ENCODE data around the gene PRKG1.

DNA sequence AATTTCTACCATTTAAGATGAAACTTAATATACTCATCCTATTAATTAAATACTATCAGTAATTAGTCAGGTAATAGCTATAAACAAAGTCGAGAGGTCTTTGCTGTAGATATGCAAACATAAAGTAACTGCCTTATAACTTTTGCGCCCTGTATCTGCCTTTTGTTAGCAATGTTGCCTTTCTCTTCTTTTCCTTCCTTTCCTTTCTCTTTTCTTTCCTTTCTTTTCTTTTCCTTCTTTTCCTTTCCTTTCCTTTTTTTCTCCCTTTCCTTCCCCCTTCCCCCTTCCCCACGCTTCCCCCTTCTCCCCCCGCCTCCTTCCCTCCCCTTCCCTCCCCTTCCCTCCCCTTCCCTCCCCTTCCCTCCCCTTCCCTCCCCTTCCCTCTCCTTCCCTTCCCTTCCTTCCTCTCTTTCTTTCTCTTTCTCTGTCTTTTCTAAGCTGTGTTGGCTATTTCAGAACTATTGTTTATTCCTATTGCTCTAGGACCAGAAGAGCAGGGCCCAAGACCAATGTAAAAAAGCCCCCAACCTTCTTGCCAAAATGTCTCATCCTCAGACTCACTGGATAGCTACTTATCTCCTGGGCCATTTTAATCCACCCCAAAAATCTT lies 1174.5 kb downstream of the PRKG1 start:
- TF ChIP-seq PAX5 (IDR thresholded peaks at IDR 0.05; ENCODE audit: insufficient read depth, low read length, severe bottlenecking) (no peak), POLR2AphosphoS5 (IDR thresholded peaks at IDR 0.05; ENCODE audit: low read depth, low read length) (no peak), POLR2A (IDR thresholded peaks at IDR 0.05; ENCODE audit: low read depth, low read length) (no peak), TAF1 (IDR thresholded peaks at IDR 0.05; ENCODE audit: low read depth, low read length) (no peak), POU2F2 (IDR thresholded peaks at IDR 0.05; ENCODE audit: low read depth, low read length) (no peak)

Measured in GM12891 (cell line).